Measurements from ENCODE around the gene PALB2. TPM values are rescaled to one million over a fixed set of nuclear protein-coding genes. Genes with fewer than 3 reads are reported as not detected.

Gene PALB2
- total and polyA plus RNA-seq, 10 of the 15 experiments (the other 5 are each of a cell fraction or from before 2014, with no cell fraction given): 9.2 to 24.6 (median 17.6) TPM

GRCh38 chr16:23670137-23670776 lies 29.1 kb upstream of the PALB2 start (continued):
- TF ChIP-seq, protein P1, sequence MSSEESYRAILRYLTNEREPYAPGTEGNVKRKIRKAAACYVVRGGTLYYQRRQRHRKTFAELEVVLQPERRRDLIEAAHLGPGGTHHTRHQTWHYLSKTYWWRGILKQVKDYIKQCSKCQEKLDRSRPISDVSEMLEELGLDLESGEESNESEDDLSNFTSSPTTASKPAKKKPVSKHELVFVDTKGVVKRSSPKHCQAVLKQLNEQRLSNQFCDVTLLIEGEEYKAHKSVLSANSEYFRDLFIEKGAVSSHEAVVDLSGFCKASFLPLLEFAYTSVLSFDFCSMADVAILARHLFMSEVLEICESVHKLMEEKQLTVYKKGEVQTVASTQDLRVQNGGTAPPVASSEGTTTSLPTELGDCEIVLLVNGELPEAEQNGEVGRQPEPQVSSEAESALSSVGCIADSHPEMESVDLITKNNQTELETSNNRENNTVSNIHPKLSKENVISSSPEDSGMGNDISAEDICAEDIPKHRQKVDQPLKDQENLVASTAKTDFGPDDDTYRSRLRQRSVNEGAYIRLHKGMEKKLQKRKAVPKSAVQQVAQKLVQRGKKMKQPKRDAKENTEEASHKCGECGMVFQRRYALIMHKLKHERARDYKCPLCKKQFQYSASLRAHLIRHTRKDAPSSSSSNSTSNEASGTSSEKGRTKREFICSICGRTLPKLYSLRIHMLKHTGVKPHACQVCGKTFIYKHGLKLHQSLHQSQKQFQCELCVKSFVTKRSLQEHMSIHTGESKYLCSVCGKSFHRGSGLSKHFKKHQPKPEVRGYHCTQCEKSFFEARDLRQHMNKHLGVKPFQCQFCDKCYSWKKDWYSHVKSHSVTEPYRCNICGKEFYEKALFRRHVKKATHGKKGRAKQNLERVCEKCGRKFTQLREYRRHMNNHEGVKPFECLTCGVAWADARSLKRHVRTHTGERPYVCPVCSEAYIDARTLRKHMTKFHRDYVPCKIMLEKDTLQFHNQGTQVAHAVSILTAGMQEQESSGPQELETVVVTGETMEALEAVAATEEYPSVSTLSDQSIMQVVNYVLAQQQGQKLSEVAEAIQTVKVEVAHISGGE (CRISPR knock-in tag; IDR thresholded peaks at IDR 0.05): no peak
- TF ChIP-seq, protein P2, sequence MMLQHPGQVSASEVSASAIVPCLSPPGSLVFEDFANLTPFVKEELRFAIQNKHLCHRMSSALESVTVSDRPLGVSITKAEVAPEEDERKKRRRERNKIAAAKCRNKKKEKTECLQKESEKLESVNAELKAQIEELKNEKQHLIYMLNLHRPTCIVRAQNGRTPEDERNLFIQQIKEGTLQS (IDR thresholded peaks at IDR 0.05; ENCODE audit: borderline replicate concordance, extremely low read depth, low read depth, low read length): no peak
- no peak for TF ChIP-seq PAX8 (IDR thresholded peaks at IDR 0.05)
- TF ChIP-seq NR2F1 (conservative IDR thresholded peaks at IDR 0.05): peak; percentile 92
- TF ChIP-seq, protein P3, sequence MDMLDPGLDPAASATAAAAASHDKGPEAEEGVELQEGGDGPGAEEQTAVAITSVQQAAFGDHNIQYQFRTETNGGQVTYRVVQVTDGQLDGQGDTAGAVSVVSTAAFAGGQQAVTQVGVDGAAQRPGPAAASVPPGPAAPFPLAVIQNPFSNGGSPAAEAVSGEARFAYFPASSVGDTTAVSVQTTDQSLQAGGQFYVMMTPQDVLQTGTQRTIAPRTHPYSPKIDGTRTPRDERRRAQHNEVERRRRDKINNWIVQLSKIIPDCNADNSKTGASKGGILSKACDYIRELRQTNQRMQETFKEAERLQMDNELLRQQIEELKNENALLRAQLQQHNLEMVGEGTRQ (IDR thresholded peaks at IDR 0.05; ENCODE audit: borderline replicate concordance, low read depth, low read length): no peak
- TF ChIP-seq POU2F2 (IDR thresholded peaks at IDR 0.05; ENCODE audit: borderline replicate concordance, low read depth, low read length): peak; percentile 92
- TF ChIP-seq CREB1 (IDR thresholded peaks at IDR 0.05; ENCODE audit: low read depth): peak; percentile 65; the same call in 1 of the 2 replicates
- TF ChIP-seq RAD21 (IDR thresholded peaks at IDR 0.05; ENCODE audit: insufficient read depth, low read depth, low read length): no peak
- TF ChIP-seq PKNOX1 (IDR thresholded peaks at IDR 0.05): peak; percentile 49
- peak; percentile 62; the same call in 1 of the 2 replicates for TF ChIP-seq YY1 (IDR thresholded peaks at IDR 0.05; ENCODE audit: low read depth, low read length)
- TF ChIP-seq MYC (IDR thresholded peaks at IDR 0.05; ENCODE audit: insufficient read depth, insufficient read length, insufficient replicate concordance, low read length, severe bottlenecking): no peak
- TF ChIP-seq SPI1 (IDR thresholded peaks at IDR 0.05; ENCODE audit: borderline replicate concordance, insufficient read depth, low read depth, low read length): peak; percentile 59
- no peak for TF ChIP-seq ZNF592 (IDR thresholded peaks at IDR 0.05)
- peak; percentile 96 for TF ChIP-seq CREM (IDR thresholded peaks at IDR 0.05; ENCODE audit: low read depth)
- TF ChIP-seq, protein P4, sequence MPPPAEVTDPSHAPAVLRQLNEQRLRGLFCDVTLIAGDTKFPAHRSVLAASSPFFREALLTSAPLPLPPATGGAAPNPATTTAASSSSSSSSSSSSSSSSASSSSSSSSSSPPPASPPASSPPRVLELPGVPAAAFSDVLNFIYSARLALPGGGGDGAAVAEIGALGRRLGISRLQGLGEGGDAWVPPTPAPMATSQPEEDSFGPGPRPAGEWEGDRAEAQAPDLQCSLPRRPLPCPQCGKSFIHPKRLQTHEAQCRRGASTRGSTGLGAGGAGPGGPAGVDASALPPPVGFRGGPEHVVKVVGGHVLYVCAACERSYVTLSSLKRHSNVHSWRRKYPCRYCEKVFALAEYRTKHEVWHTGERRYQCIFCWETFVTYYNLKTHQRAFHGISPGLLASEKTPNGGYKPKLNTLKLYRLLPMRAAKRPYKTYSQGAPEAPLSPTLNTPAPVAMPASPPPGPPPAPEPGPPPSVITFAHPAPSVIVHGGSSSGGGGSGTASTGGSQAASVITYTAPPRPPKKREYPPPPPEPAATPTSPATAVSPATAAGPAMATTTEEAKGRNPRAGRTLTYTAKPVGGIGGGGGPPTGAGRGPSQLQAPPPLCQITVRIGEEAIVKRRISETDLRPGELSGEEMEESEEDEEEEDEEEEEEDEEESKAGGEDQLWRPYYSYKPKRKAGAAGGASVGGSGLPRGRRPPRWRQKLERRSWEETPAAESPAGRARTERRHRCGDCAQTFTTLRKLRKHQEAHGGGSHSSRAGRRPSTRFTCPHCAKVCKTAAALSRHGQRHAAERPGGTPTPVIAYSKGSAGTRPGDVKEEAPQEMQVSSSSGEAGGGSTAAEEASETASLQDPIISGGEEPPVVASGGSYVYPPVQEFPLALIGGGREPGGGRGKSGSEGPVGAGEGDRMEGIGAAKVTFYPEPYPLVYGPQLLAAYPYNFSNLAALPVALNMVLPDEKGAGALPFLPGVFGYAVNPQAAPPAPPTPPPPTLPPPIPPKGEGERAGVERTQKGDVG (CRISPR knock-in tag; IDR thresholded peaks at IDR 0.05): no peak
- TF ChIP-seq HDGF (IDR thresholded peaks at IDR 0.05): no peak
